ENCODE results near the gene ARHGAP25. TPM values are rescaled to one million over a fixed set of nuclear protein-coding genes. Genes with fewer than 3 reads are reported as not detected.

The ARHGAP25 gene
- total RNA-seq, 1 experiment from 2014 or later: 6.6 TPM

DNA sequence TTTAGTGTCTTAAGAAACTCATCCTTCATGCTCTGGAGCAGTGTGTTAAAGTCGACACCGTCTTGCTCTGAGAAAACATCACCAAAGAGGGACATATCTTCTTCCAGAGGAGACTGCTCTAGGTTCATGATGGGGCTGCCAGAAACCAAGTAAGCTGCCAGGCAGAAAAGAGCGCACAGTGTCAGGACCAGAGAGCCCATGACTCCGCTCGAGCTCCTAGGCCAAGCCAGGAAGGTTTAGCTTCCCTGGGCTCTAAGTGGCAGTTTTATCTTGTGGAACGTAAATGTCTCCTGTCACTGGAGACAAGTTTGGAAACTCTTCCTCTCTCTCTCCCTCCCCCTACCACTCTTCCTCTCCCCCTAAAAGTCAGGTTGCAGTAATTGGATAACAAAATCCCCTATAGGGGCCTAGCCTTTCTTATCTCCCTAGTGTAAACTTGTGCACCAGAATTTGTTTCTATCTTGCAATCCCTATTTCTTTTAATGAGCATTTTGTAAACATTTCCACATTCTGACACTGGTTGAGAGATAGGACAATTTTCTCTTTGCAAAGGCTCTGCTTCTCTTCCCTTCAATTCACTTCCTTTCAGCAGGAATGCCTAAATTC lies 136.7 kb downstream of the ARHGAP25 start, which contains the start of gene BMP10:
Gene BMP10 (minus strand): TSS at position 239 of the 606 bp plus-strand sequence. CDS start 39 bp downstream, at position 200.
- Histone ChIP-seq H3K9me3 (replicated peaks) (peaks cover 10% of the 10 kb centered on the region; the same call in 1 of the 2 replicates), H3K27ac (no peak within 1 kb of the TSS), H3K4me3 (no peak within 1 kb of the TSS), H3K27me3 (no peaks in the 10 kb centered on the region), H3K4me1 (no peaks in the 10 kb centered on the region), H3K36me3 (no peaks in the 10 kb centered on the region)
- DNase-seq: no peak

Other genes with a start within 250 kb of the ARHGAP25 start
- 0.03 TPM in 1 of 2 replicates, not detected in the other for gene PROKR1, start 91.2 kb upstream of the ARHGAP25 start, total RNA-seq (2014; rRNA removed; shearing (Covaris generic))
- gene BMP10, start 136.6 kb downstream of the ARHGAP25 start, total RNA-seq (2014; rRNA removed; shearing (Covaris generic)): 0.08 TPM in 1 of 2 replicates, not detected in the other
- not detected in 2 replicates for gene GKN2, start 218.1 kb downstream of the ARHGAP25 start, total RNA-seq (2014; rRNA removed; shearing (Covaris generic))
- not detected in 2 replicates for gene GKN1, start 239.8 kb downstream of the ARHGAP25 start, total RNA-seq (2014; rRNA removed; shearing (Covaris generic))

Data from SJCRH30 (cell line).